WI38 (cell line): Measurements from ENCODE around the gene NEK5.
"Not testable (repeated sequence)": the region's sequence is repeated elsewhere in the genome, so short reads cannot be mapped to it uniquely, and the experiment has no call there.

Source experiments
- H3K4me3 ChIP-seq: 2 replicates; pipeline ENCODE4 v1.5.1; 2011; ENCODE audit warnings: low read depth, mild to moderate bottlenecking, control low read depth, low read length
- TF ChIP-seq, protein P1 (sequence below): IDR thresholded peaks from 2 replicates; pipeline ENCODE4 v1.5.1; 2012; ENCODE audit warnings: low read depth, mild to moderate bottlenecking, control low read depth, low read length

Gene NEK5

DNA sequence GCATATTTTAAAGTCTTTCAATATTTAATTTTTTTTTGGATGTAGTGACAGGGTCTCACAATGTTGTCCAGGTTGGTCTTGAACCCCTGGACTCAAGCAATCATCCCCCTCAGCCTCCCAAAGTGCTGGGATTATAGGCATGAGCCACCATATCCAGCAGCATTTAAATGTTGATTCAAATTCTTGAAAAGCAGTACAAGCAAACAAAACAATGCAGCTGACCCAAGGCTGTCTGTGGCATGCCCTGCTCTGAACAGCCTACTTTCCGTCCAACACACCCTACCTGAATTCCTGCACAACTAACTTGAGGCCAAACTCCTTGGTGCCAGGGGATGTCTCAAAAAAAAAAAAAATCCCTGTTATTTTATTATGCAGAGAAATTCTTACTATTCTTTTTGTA is 23.0 kb downstream of the NEK5 start:
- TF ChIP-seq, protein P1, sequence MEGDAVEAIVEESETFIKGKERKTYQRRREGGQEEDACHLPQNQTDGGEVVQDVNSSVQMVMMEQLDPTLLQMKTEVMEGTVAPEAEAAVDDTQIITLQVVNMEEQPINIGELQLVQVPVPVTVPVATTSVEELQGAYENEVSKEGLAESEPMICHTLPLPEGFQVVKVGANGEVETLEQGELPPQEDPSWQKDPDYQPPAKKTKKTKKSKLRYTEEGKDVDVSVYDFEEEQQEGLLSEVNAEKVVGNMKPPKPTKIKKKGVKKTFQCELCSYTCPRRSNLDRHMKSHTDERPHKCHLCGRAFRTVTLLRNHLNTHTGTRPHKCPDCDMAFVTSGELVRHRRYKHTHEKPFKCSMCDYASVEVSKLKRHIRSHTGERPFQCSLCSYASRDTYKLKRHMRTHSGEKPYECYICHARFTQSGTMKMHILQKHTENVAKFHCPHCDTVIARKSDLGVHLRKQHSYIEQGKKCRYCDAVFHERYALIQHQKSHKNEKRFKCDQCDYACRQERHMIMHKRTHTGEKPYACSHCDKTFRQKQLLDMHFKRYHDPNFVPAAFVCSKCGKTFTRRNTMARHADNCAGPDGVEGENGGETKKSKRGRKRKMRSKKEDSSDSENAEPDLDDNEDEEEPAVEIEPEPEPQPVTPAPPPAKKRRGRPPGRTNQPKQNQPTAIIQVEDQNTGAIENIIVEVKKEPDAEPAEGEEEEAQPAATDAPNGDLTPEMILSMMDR = no peak
- H3K4me3 ChIP-seq = no peak overlapping the region

- TF ChIP-seq, protein P1 = no peak
These were observed 24.2 kb downstream of the NEK5 start for GRCh38 chr13:52104624-52105023.

DNA sequence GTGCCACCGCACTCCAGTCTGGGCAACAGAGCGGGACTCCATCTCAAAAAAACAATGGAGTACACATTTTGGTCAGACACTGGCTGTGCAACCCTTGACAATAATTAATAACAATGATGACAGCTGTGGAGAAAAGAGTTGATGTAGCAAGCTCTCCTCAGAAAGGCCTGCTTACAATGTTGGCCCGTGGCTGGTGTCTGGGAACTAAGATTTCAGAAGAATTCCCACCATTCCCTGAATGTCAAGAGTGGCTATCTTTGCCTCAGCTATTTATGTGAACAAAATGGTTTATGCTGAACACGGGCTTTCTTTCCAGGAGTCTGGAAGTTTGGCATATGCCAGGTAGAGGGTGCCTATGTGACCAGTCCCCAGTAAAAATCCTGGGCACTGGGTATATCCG is 25.5 kb downstream of the NEK5 start:
- H3K4me3 ChIP-seq = no peak overlapping the region
- TF ChIP-seq, protein P1 = no peak

More at GRCh38 chr13:52104624-52105023, 24.2 kb downstream of the NEK5 start:
- H3K4me3 ChIP-seq = no peak overlapping the region

DNA sequence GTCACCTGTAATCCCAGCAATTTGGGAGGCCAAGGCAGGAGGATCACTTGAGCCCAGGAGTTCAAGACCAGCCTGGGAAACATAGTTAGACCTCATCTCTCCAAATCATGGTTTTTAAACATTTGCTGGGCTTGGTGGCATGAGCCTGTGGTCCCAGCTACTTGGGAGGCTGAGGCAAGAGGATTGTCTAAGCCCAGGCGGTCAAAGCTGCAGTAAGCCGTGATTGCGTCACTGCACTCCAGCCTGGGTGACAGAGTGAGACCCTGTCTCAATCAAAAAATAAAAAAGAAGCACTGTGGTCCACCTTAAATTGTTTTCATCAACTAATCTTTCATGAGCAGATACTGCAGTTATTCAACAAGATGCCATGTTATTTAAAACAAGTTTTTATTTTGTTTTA is 26.4 kb downstream of the NEK5 start:
- H3K4me3 ChIP-seq = not testable (repeated sequence)

DNA sequence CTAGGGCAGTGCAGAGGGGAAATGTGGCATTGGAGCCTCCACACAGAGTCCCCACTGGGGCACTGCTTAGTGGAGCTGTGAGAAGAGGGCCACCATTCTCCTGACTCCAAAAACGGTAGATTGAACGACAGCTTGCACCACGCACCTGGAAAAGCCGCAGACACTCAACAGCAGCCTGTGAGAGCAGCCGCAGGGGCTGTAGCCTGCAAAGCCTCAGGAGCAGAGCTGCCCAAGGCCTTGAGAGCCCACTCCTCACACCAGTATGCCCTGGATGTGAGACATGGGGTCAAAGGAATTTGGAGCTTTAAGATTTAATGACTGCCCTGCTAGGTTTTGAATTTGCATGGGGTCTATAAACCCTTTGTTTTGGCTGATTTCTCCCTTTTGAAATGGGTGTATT is 31.7 kb downstream of the NEK5 start:
- no peak overlapping the region for H3K4me3 ChIP-seq
- TF ChIP-seq, protein P1 = no peak

- H3K4me3 ChIP-seq = no peak overlapping the region
- TF ChIP-seq, protein P1 = no peak
These were observed 32.1 kb downstream of the NEK5 start for GRCh38 chr13:52096748-52097147.

DNA sequence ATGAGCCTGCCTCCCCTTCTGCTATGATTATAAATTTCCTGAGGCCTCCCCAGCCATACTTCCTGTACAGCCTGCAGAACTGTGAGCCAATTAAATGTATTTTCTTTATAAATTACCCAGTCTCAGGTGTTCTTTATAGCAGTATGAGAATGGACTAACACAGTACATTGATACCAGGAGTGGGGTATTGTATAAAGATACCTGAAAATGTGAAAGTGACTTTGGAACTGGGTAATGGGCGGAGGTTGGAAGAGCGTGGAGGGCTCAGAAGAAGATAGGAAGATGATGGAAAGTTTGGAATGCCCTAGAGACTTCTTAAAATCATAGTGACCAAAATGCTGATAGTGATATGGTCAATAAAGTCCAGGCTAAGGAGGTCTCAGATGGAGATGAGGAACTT is 32.8 kb downstream of the NEK5 start:
- H3K4me3 ChIP-seq = no peak overlapping the region
- TF ChIP-seq, protein P1 = no peak

- H3K4me3 ChIP-seq = no peak overlapping the region
- TF ChIP-seq, protein P1 = no peak
These were observed 36.8 kb downstream of the NEK5 start for GRCh38 chr13:52092087-52092486.
